Measurements from ENCODE around the gene CHST13. TPM values are rescaled to one million over a fixed set of nuclear protein-coding genes. Genes with fewer than 3 reads are reported as not detected.

The CHST13 gene
- total RNA-seq, 1 experiment from 2014 or later: not detected

DNA sequence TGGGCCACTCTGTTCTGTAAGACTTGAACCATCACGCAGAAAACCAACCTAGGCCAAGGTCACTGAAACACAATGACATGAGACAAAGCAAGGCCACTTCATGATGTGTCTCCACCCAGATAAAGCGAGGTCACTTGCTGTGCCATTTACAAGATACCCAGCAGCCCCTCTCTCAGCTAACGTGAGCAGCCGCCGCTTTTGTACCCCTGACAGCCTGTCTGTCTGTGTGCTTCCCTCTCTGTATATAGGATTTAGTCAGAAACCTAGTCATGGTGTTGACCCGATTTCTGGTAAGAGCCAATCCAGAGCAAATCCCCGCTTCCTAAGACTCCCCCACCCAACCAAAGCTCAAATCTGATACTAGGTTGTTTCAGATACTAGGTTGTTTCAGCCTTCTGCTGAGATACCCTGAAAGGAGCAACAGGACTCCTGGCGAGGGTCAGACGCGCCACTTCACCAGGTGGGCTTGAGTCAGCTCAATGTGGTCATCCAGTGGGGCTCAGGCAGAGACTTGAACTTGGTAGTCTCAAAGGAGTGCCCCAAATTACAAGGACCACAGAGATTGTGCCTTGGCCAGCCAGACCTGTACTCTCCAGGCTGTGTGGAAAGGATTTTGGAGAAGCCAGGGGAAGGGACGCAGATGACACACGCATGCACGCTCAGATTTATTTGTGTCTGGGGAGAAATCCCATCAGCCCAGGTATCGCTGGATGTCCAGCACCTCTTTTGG lies 45.2 kb upstream of the CHST13 start:
- no peak overlapping the region for H3K4me3 ChIP-seq (ENCODE audit: low read depth, low read length, poor library complexity, severe bottlenecking)
- H3K36me3 ChIP-seq (ENCODE audit: insufficient read depth, low read length, poor library complexity, severe bottlenecking): no peaks in the 10 kb centered on the region
- H3K27ac ChIP-seq (ENCODE audit: low read depth, low read length, poor library complexity, severe bottlenecking): no peak overlapping the region
- no peaks in the 10 kb centered on the region for H3K9me3 ChIP-seq (ENCODE audit: low read depth, low read length, poor library complexity, severe bottlenecking)
- H3K4me1 ChIP-seq (ENCODE audit: insufficient read depth, low read length, poor library complexity, severe bottlenecking): peaks cover 4% of the 10 kb centered on the region
- DNase-seq (ENCODE audit: low spot score): no peak
- ChIA-PET CTCF (no interaction called here), POLR2A (ENCODE audit: low non-redundant PET) (no interaction called here)
- TF ChIP-seq EZH2 (IDR thresholded peaks at IDR 0.05; ENCODE audit: borderline replicate concordance, low read depth, low read length, poor library complexity, severe bottlenecking): no peak
- no TSS peak for BruUV-seq (replicated peaks)
- intact Hi-C loops (cut with micrococcal nuclease; ENCODE audit: unreplicated experiment): loop anchor here (10.0 kb wide), 2 partner anchors 344 to 564 kb away; no protein-coding TSS in a partner anchor
- no peaks in the 10 kb centered on the region for H3K27me3 ChIP-seq (replicated peaks; ENCODE audit: insufficient read depth, low read depth, low read length, poor library complexity)

DNA sequence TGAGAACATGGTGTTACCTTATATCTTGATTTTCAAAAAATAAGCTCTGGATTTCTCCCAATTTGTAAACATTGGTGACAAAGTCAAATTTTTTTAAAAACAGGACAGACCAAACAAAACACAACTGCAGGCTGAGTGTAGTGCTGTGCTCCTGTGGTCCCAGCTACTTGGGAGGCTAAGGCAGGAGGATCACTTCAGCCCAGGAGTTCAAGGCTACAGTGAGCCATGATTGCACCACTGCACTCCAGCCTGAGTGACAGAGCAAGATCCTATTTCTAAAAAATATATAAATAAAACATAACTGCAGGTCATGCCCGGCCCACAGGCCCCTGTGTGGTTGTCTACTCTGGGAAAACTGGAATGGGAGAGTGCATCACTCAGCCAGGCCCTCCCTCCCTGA lies 44.3 kb upstream of the CHST13 start:
- peaks cover 4% of the 10 kb centered on the region for H3K4me1 ChIP-seq (ENCODE audit: insufficient read depth, low read length, poor library complexity, severe bottlenecking)
- H3K27ac ChIP-seq (ENCODE audit: low read depth, low read length, poor library complexity, severe bottlenecking): no peak overlapping the region
- intact Hi-C loops (cut with micrococcal nuclease; ENCODE audit: unreplicated experiment): loop anchor here (10.0 kb wide), 2 partner anchors 345 to 565 kb away; no protein-coding TSS in a partner anchor
- no peak for TF ChIP-seq EZH2 (IDR thresholded peaks at IDR 0.05; ENCODE audit: borderline replicate concordance, low read depth, low read length, poor library complexity, severe bottlenecking)
- TF ChIP-seq, protein P1, sequence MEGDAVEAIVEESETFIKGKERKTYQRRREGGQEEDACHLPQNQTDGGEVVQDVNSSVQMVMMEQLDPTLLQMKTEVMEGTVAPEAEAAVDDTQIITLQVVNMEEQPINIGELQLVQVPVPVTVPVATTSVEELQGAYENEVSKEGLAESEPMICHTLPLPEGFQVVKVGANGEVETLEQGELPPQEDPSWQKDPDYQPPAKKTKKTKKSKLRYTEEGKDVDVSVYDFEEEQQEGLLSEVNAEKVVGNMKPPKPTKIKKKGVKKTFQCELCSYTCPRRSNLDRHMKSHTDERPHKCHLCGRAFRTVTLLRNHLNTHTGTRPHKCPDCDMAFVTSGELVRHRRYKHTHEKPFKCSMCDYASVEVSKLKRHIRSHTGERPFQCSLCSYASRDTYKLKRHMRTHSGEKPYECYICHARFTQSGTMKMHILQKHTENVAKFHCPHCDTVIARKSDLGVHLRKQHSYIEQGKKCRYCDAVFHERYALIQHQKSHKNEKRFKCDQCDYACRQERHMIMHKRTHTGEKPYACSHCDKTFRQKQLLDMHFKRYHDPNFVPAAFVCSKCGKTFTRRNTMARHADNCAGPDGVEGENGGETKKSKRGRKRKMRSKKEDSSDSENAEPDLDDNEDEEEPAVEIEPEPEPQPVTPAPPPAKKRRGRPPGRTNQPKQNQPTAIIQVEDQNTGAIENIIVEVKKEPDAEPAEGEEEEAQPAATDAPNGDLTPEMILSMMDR (conservative IDR thresholded peaks at IDR 0.05; ENCODE audit: low read depth, low read length): no peak
- no peaks in the 10 kb centered on the region for H3K27me3 ChIP-seq (replicated peaks; ENCODE audit: insufficient read depth, low read depth, low read length, poor library complexity)
- no peak overlapping the region for H3K4me3 ChIP-seq (ENCODE audit: low read depth, low read length, poor library complexity, severe bottlenecking)
- ChIA-PET POLR2A (ENCODE audit: low non-redundant PET) (no interaction called here), CTCF (no interaction called here)
- no peaks in the 10 kb centered on the region for H3K36me3 ChIP-seq (ENCODE audit: insufficient read depth, low read length, poor library complexity, severe bottlenecking)
- H3K9me3 ChIP-seq (ENCODE audit: low read depth, low read length, poor library complexity, severe bottlenecking): no peaks in the 10 kb centered on the region
- no TSS peak for BruUV-seq (replicated peaks)
- DNase-seq (ENCODE audit: low spot score): no peak

DNA sequence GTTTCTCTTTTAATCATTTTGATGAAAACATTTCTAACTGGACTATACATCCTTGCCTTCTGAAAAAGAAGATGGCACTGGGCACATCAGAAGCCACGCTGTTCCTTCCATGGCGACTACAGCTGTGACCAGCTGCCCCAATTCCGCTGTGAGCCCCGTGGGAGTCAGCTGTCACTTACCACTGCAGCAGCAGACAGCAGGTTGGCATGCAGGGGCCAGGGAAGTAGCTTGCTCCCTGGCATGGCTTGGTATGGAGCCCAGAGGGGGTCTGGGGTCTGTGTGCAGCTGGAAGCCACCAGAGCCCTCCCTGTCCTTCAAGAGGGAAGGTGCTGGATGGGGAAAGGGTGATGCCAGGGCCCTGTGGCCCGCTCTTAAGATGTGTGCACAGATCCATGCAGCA lies 43.7 kb upstream of the CHST13 start:
- ChIA-PET CTCF (no interaction called here), POLR2A (ENCODE audit: low non-redundant PET) (no interaction called here)
- TF ChIP-seq, protein P1 (conservative IDR thresholded peaks at IDR 0.05; ENCODE audit: low read depth, low read length): no peak
- no peak for TF ChIP-seq EZH2 (IDR thresholded peaks at IDR 0.05; ENCODE audit: borderline replicate concordance, low read depth, low read length, poor library complexity, severe bottlenecking)
- Histone ChIP-seq H3K4me1 (ENCODE audit: insufficient read depth, low read length, poor library complexity, severe bottlenecking) (peaks cover 4% of the 10 kb centered on the region), H3K4me3 (ENCODE audit: low read depth, low read length, poor library complexity, severe bottlenecking) (no peak overlapping the region), H3K9me3 (ENCODE audit: low read depth, low read length, poor library complexity, severe bottlenecking) (no peaks in the 10 kb centered on the region), H3K27me3 (replicated peaks; ENCODE audit: insufficient read depth, low read depth, low read length, poor library complexity) (no peaks in the 10 kb centered on the region), H3K36me3 (ENCODE audit: insufficient read depth, low read length, poor library complexity, severe bottlenecking) (no peaks in the 10 kb centered on the region), H3K27ac (ENCODE audit: low read depth, low read length, poor library complexity, severe bottlenecking) (no peak overlapping the region)
- no peak for DNase-seq (ENCODE audit: low spot score)
- intact Hi-C loops (cut with micrococcal nuclease; ENCODE audit: unreplicated experiment): no loop called here
- no TSS peak for BruUV-seq (replicated peaks)

DNA sequence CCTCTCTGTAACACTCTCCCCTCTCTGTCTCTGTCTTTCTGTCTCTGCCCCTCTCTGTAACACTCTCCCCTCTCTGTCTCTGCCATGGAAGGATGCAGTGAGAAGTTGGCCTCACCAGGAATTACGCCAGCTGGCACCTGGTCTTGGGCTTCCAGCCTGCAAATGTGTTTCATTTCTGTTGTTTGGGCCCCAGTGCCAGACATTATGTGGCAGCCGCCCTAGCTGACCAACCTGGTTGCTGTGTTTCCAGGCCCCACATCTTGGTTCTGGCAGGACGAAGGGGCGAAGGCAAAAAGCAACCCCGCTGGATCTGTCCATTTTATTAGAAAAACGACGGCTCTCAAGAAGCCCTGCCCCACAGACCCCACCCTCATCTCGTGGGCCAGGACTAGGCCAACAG lies 43.1 kb upstream of the CHST13 start:
- no TSS peak for BruUV-seq (replicated peaks)
- intact Hi-C loops (cut with micrococcal nuclease; ENCODE audit: unreplicated experiment): no loop called here
- Histone ChIP-seq H3K36me3 (ENCODE audit: insufficient read depth, low read length, poor library complexity, severe bottlenecking) (no peaks in the 10 kb centered on the region), H3K9me3 (ENCODE audit: low read depth, low read length, poor library complexity, severe bottlenecking) (no peaks in the 10 kb centered on the region), H3K4me3 (ENCODE audit: low read depth, low read length, poor library complexity, severe bottlenecking) (no peak overlapping the region), H3K4me1 (ENCODE audit: insufficient read depth, low read length, poor library complexity, severe bottlenecking) (peaks cover 4% of the 10 kb centered on the region), H3K27me3 (replicated peaks; ENCODE audit: insufficient read depth, low read depth, low read length, poor library complexity) (no peaks in the 10 kb centered on the region), H3K27ac (ENCODE audit: low read depth, low read length, poor library complexity, severe bottlenecking) (no peak overlapping the region)
- no peak for DNase-seq (ENCODE audit: low spot score)
- CTCF ChIA-PET: no interaction called here
- no peak for TF ChIP-seq EZH2 (IDR thresholded peaks at IDR 0.05; ENCODE audit: borderline replicate concordance, low read depth, low read length, poor library complexity, severe bottlenecking)
- TF ChIP-seq, protein P1 (conservative IDR thresholded peaks at IDR 0.05; ENCODE audit: low read depth, low read length): no peak
- POLR2A ChIA-PET (ENCODE audit: low non-redundant PET): no interaction called here

All from A673 (cell line).